ENCODE data around the gene SERPINB3. TPM values are rescaled to one million over a fixed set of nuclear protein-coding genes. Genes with fewer than 3 reads are reported as not detected.

The SERPINB3 gene
- total and polyA plus RNA-seq, 2 of the 8 experiments (the other 6 are each of a cell fraction or from before 2014, with no cell fraction given): 0.17 to 0.18 TPM

DNA sequence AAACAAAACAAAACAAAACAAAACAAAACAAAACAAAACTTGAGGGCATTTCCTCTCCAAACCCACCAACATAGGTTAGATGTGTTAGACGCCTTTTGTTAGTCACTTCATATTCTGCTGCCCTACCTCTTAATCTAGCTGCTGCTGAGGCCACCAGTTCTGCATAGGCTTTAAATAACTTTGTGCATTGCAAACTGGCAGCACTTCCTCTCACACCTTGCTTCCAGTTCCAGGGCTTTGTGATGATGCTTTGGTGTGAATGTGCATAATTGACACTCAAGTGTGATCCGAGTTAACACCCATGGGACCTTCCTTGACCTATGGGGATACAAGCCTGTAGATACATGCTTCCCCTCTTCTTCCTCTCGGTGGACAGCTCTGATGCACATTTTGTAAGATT is 38.8 kb upstream of the SERPINB3 start (continued):
- TF ChIP-seq CHD7 (IDR thresholded peaks at IDR 0.05; ENCODE audit: insufficient replicate concordance, low read length): no peak
- no peak for TF ChIP-seq SP4 (IDR thresholded peaks at IDR 0.05; ENCODE audit: low read length)
